Myocyte (in vitro differentiated cells): ENCODE results near the gene SMAD4. TPM values are rescaled to one million over a fixed set of nuclear protein-coding genes. Genes with fewer than 3 reads are reported as not detected.
"Not testable (repeated sequence)": the region's sequence is repeated elsewhere in the genome, so short reads cannot be mapped to it uniquely, and the experiment has no call there.

ENCODE experiments used
- DNase-seq: peaks from one replicate; pipeline ENCODE4 v3.0.0-alpha.2; 2012; ENCODE audit warnings: low read depth
- total RNA-seq: library from RNA; depleted of rRNA; stranded (reverse); fragments of >200 nt; gene quantifications from 2 replicates; pipeline ENCODE4 v1.2.3, GENCODE V29; 2014

The SMAD4 gene
- total RNA-seq, 1 donor from 2014 or later: 130 TPM

- peak; percentile 54 for DNase-seq
Measured at GRCh38 chr18:51110073-51110797, 80.2 kb downstream of the SMAD4 start.

- DNase-seq: not testable (repeated sequence)
Measured at GRCh38 chr18:51111633-51112355, 81.8 kb downstream of the SMAD4 start.

GRCh38 chr18:51116996-51117395 lies 87.0 kb downstream of the SMAD4 start:
- DNase-seq: not testable (repeated sequence)

- DNase-seq: not testable (repeated sequence)
Measured at GRCh38 chr18:51119561-51119960, 89.5 kb downstream of the SMAD4 start.

GRCh38 chr18:51119976-51120375 lies 90.0 kb downstream of the SMAD4 start:
- not testable (repeated sequence) for DNase-seq

GRCh38 chr18:51120809-51121596 lies 91.0 kb downstream of the SMAD4 start:
- DNase-seq: no peak

DNA sequence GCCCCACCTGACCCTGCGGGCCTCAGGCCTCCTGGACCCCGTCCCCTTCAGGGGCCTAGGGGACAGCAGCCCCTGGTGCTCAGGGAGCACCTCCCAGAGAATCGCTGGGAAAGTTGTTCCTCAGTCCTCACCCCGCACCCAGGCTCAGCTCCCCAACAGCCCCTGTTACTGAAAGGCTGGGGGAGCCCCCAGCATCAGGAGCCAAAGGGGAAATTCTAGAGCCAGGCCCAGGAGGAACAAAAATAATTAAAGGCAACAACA lies 91.5 kb downstream of the SMAD4 start:
- DNase-seq: no peak

DNA sequence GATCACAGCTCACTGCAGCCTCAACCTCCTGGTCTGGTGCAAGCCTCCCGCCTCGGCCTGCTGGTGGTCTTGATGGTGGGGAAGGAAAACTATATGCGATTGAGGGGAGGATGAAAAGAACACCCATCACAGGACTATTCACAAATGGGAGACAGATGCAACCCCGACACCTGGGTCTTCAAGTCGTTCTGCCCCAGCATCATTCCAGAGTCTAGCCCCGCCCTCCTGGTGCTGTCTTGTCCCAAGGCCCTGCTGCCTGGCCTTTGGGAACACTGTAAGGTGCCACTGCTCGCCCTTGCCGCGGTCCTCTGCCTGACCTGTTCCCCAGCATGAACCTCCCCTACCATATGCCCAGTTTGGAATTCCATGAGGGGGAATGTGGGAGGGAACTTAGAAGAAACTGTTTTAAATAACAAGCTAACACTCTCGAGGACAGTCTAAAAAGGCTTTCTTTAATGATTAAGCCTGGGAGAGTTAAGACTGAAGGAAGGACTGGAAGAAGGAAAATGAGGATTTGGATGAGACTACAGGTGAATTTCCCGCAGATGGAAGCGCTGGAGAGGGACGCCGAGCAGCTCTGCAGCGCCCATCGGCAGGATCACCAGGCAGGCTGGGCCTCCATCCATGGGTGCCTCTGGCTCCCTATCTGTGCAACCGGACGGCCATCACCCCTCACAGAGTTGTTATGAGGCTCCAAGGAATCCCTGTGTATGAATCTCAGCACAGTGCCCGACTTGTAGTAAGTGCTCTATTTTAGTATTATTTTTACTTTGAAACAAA lies 92.4 kb downstream of the SMAD4 start:
- DNase-seq: no peak

GRCh38 chr18:51123046-51123395 lies 93.0 kb downstream of the SMAD4 start:
- DNase-seq: no peak

DNA sequence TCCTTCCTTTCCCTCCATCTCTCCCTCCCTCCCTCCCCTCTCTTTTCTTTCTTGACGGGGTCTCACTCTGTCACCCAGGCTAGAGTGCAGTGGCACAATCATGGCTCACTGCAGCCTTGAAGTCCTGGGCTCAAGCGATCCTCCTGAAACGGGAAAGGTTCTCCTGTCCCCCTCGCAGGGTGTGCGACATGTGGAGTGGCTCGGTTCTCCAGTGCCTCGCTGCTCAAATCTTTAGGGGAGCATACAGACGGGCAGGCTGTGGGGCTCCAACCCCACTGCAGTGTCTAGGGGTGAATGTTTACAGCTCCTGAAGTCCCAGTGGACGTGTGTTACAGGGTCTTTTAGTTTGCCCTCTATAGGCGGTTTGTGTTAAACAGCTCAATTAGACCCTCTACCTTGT lies 93.5 kb downstream of the SMAD4 start:
- no peak for DNase-seq

- DNase-seq: no peak
Measured at GRCh38 chr18:51123936-51124486, 94.0 kb downstream of the SMAD4 start.

DNA sequence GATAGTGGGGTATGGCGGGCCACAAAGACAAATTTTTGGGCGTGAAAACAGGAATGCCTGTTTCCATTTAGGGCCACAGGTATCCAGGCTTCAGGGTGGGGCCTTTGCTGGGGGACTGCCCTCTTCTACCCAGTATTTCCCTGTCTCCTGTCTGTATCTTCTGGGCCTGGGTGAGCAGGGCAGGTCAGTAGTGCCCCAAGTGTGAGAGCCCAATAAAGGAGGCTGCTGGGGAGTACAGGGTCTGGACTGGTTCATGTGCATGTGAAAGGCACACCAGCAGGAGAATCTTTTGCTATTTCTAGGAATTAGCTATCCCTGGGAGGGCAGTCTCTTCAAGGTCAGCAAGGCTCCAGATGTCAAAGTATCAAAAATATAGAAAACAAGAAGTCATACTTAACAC lies 96.0 kb downstream of the SMAD4 start:
- DNase-seq: no peak

DNA sequence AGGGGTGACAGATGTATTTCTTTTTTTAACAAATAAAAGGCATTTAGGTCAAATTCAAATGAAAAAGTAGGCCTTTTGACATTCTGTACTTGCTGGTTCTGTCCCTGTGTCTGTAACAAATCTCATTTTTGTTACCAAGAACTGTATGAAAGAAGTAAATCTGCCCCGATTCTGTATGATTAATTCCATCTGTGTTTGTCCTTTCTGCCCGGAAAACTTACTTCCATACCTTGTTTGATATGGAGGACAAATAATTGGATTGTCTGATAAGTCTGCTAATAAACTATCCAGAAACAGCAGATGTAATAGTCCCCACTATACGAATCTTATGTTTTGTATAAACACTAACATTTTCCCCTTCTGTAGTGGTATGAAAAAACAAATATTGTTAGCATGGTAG lies 97.7 kb downstream of the SMAD4 start:
- DNase-seq: no peak

DNA sequence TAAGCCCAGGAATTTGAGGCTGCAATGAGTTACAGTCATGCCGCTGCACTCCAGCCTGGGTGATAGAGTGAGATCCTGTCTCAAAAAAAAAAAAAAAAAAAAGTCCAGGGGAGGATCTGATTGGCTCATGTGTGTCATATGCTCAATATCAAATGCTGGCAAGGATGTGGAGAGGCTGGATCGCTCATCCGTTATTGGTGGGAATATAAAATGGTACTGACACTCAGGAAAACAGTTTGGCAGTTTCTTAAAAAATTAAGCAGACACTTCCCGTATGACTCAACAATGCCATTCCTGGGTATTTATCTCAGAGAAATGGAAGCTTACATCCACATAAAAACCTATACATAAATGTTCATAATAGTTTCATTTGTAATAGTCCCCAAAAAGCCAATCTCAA lies 98.5 kb downstream of the SMAD4 start:
- DNase-seq: no peak

DNA sequence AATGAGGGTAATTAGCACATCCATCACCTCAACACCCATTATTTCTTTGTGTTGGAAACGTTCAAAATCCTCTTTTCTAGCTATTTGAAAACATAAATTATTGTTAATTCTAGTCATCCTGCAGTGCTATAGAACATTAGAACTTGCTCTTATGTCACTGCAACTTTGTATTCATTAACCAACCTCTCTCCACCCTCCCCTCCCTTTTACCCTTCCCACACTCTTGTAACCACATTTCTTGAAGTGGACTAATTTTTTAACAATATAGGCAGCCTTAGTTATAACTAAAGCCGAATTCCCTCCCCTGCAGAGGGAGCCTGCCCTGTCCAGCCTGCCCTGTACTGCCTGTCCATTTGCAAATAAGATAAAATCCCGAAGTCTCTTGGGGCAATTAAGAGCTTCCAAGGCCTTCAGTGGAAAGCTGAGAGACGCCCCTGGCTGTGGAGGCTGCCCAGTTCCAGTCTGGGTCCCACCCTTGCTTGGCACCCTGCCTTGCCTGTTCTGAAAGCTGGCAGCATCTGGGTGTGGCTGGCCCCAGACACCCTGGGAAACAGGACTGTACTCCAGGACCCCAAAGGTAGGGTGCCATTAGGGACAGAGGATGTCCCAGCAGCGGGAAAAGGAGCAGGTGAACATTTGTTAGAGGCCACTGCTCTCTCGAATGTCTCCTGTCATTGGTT lies 102.4 kb downstream of the SMAD4 start:
- DNase-seq: no peak

DNA sequence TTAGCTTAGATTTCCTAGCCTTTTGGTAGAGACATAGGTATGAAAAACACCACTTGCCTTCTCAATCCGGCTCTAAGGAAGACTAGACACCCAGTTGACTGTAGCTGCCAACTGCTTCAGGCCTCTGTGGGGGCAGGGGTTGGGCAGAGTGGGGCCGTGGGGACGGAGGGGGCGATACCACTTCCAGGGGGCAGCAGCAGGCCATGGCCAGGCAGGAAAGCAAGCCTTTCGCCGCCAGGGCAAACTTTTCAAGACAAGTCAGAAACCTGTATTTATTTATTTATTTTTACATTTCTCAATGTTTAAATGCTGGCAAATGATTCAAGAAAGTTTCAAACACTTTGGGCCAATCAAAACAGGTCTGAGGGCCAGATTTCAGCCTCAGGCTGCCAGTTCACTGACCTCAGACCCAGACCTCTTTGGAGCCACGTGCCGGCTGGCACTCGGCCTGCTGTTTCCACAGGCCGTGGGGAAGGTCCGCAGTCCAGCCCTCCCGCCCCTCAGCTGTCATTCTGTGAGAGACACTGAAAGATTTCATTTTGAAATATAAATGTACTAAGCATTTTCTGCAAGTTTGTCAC lies 103.7 kb downstream of the SMAD4 start:
- no peak for DNase-seq
